Spleen (tissue), 7 donors: Measurements from ENCODE around the gene CDC25C.

ENCODE experiments used
- POLR2AphosphoS5 ChIP-seq, 3 donors: sonication (generic); formaldehyde crosslinking; IDR thresholded peaks; one replicate each; pipeline ENCODE4 v1.5.1; 2017; ENCODE audit warnings: antibody characterized with exemption in 3 of 3
- TF ChIP-seq, protein P1 (sequence below), 11 experiments: fragments of 200-600 bp in 7 of 11; fragments of 450-650 bp in 4 of 11; sonication (generic) in 4 of 11; IDR thresholded peaks in 8 of 11; conservative IDR thresholded peaks in 3 of 11; 1 replicate in 7 of 11; 2 replicates in 4 of 11; pipeline versions ENCODE4 v1.4.0 to v1.8.0; 2016 to 2021; ENCODE audit warnings: antibody characterized with exemption in 11 of 11, inconsistent platforms in 4 of 11, mild to moderate bottlenecking in 1 of 11
- donor health status: DM: no; HTN: no; CAD: no; lungs with moderate emphysema.
- donor health status: DM: no; HTN: no; CAD: no.
- donor health status: DM: no; HTN: no; CAD: no.

DNA sequence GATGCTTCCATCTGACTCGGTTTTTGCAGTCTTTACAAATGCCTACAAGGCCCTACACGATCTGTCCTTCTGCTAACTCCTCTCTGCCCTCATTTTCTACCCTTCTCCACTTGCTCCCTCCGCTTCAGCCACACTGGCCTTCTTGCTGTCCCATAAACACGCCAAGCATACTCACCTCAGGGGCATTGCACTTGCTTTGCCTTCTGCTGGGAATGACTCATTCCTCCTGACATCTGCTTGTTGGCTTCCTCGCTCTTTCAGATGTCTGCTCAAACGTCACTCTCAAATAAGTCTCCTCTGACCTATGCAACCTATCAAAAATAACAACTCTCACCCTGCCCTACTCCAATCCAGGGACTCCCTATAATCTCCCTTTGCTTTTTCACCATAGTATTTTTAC lies 28.2 kb downstream of the CDC25C start:
- TF ChIP-seq, protein P1, sequence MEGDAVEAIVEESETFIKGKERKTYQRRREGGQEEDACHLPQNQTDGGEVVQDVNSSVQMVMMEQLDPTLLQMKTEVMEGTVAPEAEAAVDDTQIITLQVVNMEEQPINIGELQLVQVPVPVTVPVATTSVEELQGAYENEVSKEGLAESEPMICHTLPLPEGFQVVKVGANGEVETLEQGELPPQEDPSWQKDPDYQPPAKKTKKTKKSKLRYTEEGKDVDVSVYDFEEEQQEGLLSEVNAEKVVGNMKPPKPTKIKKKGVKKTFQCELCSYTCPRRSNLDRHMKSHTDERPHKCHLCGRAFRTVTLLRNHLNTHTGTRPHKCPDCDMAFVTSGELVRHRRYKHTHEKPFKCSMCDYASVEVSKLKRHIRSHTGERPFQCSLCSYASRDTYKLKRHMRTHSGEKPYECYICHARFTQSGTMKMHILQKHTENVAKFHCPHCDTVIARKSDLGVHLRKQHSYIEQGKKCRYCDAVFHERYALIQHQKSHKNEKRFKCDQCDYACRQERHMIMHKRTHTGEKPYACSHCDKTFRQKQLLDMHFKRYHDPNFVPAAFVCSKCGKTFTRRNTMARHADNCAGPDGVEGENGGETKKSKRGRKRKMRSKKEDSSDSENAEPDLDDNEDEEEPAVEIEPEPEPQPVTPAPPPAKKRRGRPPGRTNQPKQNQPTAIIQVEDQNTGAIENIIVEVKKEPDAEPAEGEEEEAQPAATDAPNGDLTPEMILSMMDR (IDR thresholded peaks at IDR 0.05 in 8 of 11, conservative IDR thresholded peaks at IDR 0.05 in 3 of 11) = no peak
- no peak for TF ChIP-seq POLR2AphosphoS5 (IDR thresholded peaks at IDR 0.05)
